ENCODE data around the gene ARID5B.

GRCh38 chr10:62025134-62025794 lies 123.8 kb downstream of the ARID5B start:
- no peak for TF ChIP-seq CTCF (IDR thresholded peaks at IDR 0.05; ENCODE audit: extremely low read depth in 1 of 2, insufficient read depth in 1 of 2, low read depth in 1 of 2, low read length in 2 of 2)
- no peak for TF ChIP-seq MYC (IDR thresholded peaks at IDR 0.05; ENCODE audit: low read depth, low read length)
- no peak for TF ChIP-seq POLR2A (IDR thresholded peaks at IDR 0.05; ENCODE audit: low read depth, low read length)
- TF ChIP-seq POLR2AphosphoS5 (IDR thresholded peaks at IDR 0.05; ENCODE audit: insufficient read depth, low read depth, low read length) = no peak

All from endothelial cell of umbilical vein (primary cell).